ENCODE results near the gene SPTBN2.
A peak's percentile ranks its signal among the peaks of the same experiment; 100 is the strongest.
"Not testable (repeated sequence)": the region's sequence is repeated elsewhere in the genome, so short reads cannot be mapped to it uniquely, and the experiment has no call there.

The SPTBN2 gene

DNA sequence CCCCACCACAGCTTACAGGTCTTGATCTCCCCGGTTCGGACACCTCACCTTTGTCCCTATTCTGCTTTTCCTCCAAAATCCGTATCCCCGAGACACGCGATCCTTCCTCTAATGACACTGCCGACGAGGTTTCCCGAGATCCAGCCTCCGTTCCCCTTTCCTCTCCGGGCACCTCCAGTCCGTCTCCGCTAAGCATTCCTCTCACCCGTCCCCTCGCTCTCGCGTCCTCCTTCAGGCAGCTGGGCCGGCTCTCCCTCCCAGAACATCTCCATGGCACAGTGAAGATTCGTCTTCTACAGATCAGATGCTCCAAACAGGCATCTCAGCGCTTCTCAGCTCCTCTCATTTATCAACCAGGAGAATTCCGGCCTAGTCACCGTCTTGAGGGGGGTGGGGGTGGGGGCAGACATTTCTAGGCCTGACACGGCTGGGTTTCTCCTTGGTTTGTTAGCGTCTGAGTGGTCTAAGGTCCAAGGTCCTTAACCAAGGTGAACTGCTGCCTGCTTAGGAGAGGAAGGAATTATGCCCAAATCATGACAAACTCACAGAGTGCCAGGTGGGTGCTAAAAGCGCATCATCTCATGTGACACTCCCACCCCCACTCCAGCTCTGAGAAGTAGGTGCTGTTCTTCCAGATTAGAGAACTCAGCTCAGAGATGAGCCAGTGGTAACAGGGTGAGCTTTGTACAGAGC, at the start of gene SPTBN2:
SPTBN2 (minus strand) TSS at position 524 of the 693 bp plus-strand sequence. CDS start 7,976 bp downstream, outside the sequence.
- no peak for DNase-seq

DNA sequence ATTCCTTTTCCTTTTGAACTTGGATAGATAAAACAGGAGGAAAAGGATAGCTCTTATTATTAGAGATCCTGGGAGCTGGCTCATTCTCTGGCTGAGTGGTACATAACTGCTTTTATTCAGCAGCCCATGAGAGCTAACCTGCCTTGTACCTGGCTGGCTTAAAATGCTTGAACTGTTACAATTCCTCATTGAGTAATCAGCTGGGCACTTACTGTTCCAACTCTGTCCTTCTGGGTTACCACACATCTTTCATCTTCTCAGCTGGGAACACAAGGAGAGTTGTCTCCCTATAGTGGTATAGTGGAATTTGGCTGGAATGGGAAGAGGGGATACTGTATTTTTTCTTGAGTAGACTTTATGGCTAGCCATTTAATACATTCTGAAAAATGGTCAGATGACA, 39.8 kb upstream of the SPTBN2 start:
- no peak for DNase-seq

DNA sequence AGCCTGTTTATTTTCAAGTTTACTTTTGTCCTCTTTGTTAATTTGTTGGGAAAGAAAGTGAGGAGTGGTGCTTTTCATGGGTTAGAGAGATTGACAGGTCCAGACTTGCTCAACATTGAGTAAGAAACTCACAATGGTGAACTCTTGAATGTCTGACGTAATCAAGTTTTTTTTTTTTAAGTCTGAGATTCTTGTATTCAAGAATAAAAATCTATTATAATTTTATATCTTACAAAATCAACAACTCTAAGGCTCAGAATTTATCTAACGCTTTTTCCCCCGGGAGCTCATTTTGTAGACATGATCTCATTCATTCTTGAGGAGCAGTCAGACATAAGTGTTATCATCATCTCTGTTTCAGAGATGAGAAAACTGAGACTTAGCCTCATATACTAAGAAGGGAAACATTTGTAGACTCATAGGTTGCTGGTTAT, 39.1 kb upstream of the SPTBN2 start:
- no peak for DNase-seq

DNA sequence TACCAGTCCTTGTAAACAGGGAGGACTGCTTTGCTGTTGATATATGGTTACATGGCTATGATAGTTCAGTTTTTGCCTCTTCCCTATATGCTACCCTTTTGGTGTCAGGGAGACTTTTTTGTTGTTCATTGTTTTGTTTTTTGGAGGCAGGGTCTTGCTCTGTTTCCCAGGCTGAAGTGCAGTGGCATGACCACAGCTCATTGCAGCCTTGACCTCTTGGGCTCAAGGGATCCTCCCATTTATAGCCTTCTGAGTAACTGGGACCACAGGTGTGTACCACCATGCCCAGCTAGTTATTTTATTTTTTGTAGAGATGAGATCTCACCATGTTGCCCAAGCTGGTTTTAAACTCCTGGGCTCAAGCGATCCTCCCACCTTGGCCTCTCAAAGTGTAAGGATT, 38.6 kb upstream of the SPTBN2 start:
- DNase-seq = no peak

DNA sequence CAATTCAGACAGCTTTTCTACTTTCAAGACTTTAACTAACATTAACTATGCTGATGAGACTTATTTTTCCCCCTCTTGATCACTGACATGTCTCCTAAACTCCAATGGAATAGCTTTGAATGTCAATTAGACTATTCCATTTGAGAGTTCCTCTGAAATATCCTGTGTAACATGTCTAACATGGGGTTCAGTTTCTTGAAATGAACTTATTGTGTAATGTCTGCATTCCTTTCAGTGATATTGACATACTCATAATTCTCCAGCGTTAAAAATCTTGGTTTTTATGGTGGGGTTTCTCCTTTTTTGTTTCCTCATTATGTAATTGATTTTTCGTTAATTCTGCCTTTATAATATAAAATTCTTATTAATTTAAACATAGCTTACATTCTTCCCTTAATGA, 37.7 kb upstream of the SPTBN2 start:
- DNase-seq = no peak

DNA sequence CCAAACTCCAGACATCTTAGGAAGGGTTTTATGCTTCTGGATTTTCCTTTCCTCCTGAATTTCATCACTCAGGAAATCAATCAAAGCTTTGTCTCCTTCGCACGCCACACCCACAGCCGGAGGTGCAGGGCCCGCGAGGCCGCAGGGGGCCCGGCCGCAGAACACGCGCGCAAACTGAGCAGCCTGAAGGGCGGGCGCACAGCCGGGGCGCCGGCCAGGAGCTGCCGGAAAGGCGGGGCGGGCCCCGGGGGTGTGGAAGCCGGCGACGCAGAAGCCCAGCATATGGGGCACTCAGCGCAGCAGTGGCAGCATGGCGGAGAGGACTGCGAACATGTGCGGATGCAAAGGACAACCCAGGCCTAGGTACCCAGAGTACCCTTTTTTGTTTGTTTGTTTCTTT, 33.1 kb upstream of the SPTBN2 start:
- DNase-seq = no peak

DNA sequence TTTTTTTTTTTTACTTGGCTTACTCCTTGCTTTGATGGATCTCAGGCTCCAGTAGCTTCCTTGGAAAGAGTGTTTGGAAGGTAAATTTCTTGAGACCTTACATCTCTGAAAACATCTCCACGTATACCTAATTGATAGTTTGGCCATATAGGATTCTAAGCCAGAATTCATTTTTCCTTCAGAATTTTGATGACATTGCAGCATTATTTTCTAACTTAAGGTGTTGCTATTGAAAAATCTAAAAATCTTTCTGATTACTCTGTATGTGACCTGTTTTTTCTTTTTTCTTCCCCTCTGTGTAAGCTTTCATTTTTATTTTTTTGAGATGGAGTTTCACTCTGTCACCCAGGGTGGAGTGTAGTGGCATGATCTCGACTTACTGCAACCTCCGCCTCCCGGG, 23.1 kb upstream of the SPTBN2 start:
- DNase-seq = no peak

DNA sequence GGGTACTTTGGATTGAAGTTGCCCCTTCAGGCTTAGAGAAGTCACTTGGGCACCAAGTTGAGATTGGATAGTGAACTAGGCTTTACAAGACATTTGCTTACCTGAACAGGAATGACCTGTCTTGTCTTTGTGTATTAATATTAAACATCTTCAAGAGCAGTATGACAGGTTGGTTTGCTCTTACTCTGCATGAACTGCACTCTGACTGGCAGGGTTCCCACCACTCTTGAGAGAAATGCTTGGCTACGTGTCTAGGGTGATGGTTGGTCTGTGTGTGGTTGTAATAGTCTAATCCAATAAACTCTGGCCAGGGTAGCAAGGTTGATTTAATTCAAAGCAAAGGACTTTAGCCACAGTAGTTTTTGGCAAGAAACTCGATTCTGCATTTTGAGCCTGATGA, 20.1 kb upstream of the SPTBN2 start:
- no peak for DNase-seq

DNA sequence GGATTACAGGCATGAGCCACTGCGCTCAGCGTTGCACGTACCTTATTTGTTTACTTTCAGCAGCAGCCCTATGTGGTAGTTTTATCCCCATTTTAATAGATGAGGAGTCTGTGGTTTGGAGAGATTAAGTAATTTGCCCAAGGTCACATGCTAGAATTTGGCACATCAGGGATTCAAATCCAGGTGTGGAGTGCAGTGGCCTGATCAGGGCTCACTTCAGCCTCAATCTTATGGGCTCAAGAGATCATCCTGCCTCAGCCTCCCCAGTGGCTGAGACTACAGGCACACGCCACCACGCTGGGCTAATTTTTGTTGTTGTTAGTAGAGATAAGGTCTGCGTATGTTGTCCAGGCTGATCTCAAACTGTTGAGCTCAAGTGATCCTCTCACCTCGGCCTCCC, 18.5 kb upstream of the SPTBN2 start:
- DNase-seq = no peak

DNA sequence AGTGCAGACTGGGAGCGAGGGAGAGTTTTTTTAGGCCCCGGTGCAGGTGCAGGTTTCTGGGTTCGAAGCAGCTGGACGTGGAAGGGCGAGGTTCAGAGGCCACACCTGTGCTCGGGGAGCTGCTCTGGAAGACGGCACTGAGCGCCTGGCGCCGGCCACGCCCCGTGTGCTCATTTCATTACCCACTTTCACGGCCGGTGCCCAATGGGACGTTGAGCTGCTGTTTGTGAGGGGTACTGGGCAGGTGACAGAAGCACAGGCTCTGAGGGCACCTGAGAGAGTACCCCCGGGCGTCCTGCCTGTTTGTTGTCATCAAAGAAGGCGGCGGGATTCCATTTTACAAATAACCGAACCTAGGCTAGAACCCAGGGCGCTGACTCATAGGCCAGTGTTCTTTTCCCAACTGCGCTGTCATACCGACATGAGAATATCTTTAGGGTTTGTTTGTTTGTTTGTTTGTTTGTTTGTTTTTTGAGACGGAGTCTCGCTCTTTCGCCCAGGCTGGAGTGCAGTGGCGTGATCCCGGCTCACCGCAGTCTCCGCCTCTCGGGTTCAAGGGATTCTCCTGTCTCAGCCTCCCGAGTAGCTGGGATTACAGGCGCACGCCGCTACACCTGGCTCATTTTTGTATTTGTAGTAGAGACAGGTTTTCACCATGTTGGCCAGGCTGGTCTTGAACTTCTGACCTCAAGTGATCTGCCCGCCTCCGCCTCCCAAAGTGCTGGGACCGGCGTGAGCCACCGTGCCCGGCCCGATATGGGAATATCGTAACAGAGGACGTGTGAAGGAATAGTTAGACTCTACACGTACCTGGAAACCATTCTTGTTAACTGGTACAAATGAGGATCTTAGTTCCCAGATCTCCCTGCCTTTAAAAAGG, 16.6 kb upstream of the SPTBN2 start:
- DNase-seq = no peak

DNA sequence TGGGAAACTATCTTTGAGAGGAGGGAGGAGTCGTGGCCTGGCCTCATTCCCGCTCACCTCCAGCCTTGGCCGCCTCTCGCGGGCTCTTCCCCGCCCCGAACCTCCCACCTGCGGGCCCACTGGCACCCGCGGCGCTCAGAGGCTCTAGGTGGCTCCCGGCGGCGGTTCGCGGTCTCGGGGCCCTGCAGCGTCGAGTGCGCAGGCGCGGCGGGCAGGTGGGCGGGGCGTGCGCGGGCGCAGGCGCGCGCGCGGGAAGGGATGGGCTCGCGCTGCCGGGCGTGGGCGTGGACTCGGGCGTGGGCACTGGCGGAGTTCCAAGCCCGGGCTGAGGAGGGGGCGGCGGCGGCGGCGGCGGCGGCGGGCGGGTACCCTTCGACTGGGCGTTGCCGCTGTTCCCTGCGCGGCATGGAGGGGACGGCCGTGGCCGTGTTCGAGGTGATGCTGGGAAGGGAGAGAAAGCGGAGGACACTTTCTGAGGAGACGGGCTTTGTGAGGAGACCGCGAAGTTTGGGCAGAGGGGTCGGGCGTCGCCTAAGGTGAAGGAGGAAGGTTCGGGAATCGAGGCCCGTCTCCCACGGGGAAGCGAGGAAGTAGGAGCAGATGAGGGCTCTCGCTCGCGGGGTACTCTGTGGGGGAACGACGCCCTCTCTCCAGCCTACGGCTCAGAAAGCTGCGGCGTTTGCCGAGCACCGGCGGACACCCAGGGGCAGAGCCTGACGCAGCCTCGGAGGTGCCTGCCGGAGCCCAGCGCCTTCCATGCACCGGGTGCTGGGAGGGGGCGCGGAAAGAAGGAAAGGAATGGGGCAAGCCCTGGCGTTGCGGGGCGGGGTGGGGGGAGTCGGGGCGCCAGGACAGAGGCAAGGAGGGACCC, 15.7 kb upstream of the SPTBN2 start:
- DNase-seq = peak; percentile 61

DNA sequence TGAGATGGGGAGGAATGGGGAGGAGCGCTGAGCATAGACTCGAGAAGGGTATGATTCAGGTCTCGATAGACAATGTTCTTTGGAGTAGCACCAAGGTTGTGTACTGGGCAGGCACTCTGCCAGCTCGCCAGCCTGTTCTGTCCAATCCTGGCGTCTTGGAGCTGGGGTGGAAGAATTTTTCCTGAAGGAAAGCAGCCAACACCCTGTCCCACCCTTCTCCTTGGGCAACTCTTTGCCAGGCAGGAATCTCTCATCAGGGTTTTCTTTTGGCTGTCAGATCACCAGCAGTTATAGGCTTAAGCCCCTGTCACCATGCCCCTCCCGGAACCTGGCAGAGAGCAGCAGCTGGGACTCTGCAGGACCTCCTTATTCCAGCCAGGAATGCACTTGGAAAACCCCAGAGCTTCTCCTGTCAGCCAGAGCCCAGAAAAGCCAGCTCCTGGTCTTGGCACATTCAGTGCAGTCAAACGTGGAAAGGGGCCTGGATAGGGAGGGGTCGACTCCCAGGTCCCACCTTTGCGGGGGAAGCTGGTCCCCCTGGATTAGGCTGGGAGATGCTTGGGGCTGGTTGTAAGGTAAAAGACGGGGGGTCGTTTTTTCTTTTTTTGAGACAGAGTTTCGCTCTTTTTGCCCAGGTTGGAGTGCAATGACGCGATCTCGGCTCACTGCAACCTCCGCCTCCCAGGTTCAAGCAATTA, 14.4 kb upstream of the SPTBN2 start:
- no peak for DNase-seq

DNA sequence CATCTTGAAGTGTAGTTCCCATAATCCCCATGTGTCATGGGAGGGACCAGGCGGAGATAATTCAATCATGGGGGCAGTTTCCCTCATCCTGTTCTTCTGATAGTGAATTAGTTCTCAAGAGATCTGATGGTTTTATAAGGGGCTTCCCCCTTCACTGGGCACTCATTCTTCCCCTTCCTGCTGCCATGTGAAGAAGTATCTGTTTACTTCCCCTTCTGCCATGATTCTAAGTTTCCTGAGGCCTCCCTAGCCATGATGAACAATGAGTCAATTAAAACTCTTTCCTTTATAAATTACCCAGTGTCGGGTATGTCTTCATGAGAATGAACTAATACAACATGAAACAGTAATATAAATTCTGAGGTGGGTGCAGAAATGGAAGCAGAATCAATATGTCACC, 12.1 kb upstream of the SPTBN2 start:
- no peak for DNase-seq

DNA sequence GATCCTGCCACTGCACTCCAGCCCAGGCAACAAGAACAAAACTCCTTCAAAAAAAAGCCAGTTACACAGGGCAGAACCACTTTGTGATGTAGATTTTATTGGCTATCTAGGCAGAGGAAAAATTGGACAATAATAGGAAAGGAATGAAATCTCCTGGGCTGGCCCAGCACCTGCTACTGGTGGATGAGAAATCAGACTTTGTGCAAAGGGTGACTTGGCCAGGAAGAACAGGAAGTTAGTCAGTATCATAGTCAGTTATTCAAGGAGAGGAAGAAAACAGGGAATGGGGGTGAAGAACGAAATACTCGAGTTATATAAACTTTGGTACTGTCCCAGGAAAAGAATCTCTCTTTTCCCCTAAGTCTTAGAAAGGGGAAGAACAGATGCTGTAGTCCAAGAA, 11.0 kb upstream of the SPTBN2 start:
- peak; percentile 58 for DNase-seq

DNA sequence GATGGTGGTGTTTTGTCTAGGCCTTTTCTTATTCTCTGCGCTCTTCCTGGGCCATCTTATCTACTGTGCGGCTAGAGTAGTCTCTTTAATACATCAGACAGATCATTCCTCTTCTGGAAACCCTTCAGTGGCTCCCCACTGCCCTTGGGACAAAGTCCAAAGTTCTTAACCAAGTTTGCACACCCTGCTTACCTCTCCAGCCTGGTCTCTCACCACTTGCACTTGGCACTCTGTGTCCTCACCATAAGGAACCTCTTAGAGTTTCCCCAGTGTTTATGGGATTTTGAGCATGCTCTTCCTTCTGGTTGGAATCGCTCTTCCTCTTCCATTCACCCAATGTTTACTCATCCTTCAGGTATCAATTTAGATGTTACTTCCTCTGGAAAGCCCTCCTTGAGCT, 5.2 kb upstream of the SPTBN2 start:
- DNase-seq = no peak

DNA sequence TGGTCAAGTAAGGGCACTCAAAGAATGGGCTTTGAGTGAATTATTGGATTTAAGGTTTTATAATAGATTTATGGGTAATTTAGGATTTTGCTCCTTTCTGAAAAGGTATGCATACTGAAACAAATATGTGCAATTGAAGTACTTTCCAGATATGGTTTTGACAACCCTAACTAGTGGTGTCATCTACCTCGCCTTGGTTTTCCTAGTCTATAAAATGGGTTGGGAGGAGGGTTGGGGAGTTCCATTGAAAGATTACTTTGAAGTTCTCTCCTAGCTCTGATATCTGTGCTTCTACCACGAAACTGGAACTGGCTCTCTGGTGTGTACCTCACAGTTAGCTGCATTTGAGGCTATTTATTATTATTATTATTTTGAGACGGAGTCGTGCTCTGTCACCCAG, 431 bp upstream of the SPTBN2 start:
- no peak for DNase-seq

DNA sequence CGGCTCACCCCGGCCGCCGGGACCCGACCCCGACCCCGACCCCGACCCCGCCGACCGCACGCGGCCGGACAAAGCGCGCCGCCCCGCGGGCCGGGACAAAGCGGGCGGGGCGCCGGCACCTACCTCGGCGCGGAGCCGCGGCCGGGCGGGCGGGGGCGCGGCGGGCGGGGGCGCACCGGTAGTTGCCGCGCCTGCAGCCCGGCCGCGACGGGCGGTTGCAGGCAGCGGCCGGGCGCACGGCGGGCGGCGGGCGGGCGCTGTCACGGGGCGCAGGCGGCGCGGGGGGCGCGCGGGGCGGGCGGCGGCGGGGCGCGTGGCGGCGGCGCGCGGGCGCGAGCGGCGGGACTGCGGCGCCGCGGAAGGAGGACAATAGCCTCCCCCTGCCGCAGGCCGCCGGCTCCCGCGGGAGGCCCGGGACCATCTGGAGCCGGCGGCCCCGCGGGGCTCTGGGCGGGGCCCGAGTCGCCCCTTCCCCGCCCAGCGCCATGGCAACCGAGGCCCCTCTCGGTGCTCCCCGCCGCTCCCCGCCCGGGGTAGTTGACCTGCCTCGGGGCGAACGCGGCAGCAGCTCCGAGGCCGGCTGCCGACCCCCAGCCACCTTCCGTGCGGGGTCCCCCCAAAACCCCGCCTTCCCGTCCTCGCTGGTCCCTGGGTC, 851 bp downstream of the SPTBN2 start:
- DNase-seq = no peak

DNA sequence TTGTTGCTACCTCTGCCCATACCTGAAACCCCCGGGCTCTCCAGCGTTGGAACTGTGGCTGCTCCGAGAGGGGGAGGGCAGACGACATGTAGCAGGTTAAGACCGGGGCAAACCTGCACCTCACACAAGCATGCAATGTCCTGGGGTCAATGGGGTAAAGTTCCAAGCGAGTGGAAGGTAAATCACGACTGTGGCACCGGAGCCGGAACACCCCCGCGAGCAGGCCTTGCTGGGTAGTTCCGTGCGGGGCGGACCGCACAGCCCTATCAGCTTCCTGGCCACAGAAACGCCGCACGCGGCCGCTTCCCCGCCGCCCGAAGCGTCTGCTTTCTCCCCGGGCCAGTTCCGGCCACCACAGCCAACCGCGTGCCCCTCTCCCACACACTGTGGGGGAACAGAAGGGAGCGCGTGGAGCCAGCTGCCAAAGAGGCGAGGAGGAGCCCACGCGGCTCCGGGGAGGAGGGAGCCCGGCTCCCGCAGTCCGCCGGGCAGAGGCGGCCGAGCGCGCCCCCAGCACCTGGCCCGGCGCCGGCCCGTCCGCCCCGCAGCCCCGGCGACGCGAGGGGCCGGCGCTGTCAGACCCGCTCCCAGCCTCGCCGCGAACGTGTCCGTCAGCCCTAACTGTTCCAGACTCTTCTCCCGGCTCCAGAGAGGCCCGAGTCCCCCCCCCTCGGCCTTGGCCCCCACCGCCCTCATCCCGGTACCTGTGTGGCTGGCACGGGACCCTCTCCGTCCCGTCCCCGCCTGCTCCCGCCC, 1.6 kb downstream of the SPTBN2 start:
- no peak for DNase-seq

DNA sequence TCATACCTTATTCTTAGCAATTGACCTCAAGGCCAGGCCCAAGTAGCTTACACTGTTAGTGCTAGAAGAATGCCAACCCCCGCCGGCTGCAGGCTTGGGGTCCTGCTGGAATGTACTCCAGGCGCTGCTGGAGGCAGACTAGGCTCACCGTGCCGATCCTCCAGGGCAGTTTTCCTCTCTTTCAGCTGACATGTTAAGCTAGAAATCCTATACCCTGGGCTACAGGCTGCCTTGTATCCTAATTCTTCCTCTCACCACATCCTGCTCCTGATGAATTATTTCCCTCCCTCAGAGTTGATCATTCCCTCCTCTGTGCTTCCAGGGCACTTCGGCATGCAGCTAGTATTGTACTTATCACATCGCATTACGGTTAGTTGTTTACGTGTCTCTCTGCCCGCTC, 3.4 kb downstream of the SPTBN2 start:
- DNase-seq = no peak

DNA sequence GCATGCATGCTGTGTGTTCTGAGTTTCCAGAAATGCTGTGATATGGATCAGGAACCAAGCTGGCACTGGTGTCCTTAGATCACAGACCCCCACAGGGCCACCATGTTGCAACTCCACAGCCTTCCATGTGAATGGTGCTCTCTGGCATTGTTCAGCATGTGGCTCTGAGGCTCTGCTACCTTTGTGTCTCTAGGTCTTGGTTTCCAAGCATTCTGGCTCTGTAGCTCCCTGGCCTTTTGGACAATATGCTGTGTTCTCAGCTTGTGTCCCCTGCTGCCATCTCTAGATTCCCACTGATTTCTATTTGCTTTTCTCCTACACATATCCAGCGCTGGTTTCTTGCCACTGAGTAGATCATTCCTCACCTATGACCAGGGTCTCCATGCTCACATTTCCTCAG, 3.9 kb downstream of the SPTBN2 start:
- no peak for DNase-seq

DNA sequence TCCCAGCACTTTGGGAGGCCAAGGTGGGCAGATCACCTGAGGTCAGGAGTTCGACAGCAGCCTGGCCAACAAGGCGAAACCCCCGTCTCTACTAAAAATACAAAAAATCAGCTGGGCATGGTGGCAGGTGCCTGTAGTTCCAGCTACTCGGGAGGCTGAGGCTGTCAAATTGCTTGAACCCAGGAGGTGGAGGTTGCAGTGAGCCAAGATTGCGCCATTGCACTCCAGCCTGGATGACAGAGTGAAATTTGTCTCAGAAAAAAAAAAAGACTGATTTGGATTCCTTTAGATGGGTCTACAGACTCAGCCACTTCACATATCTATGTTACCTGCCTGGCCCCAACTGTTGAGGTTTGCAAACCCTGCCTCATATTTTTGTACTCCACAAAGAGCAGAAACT, 4.8 kb downstream of the SPTBN2 start:
- DNase-seq = not testable (repeated sequence)
